ENCODE data around the gene SNPH. TPM values are rescaled to one million over a fixed set of nuclear protein-coding genes. Genes with fewer than 3 reads are reported as not detected.

The SNPH gene
- total and polyA plus RNA-seq, 2 of the 8 experiments (the other 6 are each of a cell fraction or from before 2014, with no cell fraction given) = 0.98 to 4.9 TPM

- no peak overlapping the region for H3K9ac ChIP-seq (replicated peaks in 1 of 4; ENCODE audit: extremely low read depth in 1 of 4, low read depth in 3 of 4, low read length in 3 of 4)
- H2AK5ac ChIP-seq (ENCODE audit: low read depth, low read length) = no peak overlapping the region
- ChIA-PET CTCF (ENCODE audit: partially characterized antibody) (interaction anchor here (0.6 to 2.2 kb wide), 6 partner anchors 8 to 432 kb away, joined by 3 to 11 read pairs (median 3); no protein-coding TSS in a partner anchor), POLR2A (ENCODE audit: partially characterized antibody) (interaction anchor here (0.8 to 1.1 kb wide), 2 partner anchors 21 to 24 kb away, joined by 3 read pairs; no protein-coding TSS in a partner anchor)
- no peaks in the 10 kb centered on the region for H4K20me1 ChIP-seq (replicated peaks in 1 of 2; ENCODE audit: control insufficient read depth in 1 of 2, insufficient read depth in 2 of 2, low read length in 2 of 2)
- H3K14ac ChIP-seq (ENCODE audit: insufficient read length) = no peak overlapping the region
- H3K27ac ChIP-seq (ENCODE audit: low read depth, low read length) = no peak overlapping the region
- no peak overlapping the region for H2BK20ac ChIP-seq (ENCODE audit: low read length)
- H3K23ac ChIP-seq (ENCODE audit: insufficient read length) = no peak overlapping the region
- no peak overlapping the region for H3K56ac ChIP-seq (replicated peaks; ENCODE audit: insufficient read length, low read depth, low read length)
- H4K8ac ChIP-seq (ENCODE audit: extremely low read depth, insufficient read depth, low read length) = no peak overlapping the region
- H3K79me1 ChIP-seq (ENCODE audit: low read depth, low read length) = no peaks in the 10 kb centered on the region
- 90% methylated on average over 26 of the region's 31 CpGs; no CpG with 5 or more reads in 1 of the 2 experiments for WGBS, 2 experiments (ENCODE audit: extremely low coverage in 1 of 2, insufficient coverage in 1 of 2, insufficient read length in 1 of 2, insufficient replicate concordance in 2 of 2, low coverage in 1 of 2, low lambda C conversion rate in 2 of 2, missing lambda C conversion rate in 1 of 2)
- H3K9me3 ChIP-seq (ENCODE audit: insufficient read depth in 2 of 2, low read depth in 1 of 2, low read length in 1 of 2) = no peaks in the 10 kb centered on the region
- no peak overlapping the region for H4K5ac ChIP-seq (ENCODE audit: insufficient read length, low read depth, low read length)
- no peak overlapping the region; the same call in 1 of the 2 replicates for H2BK15ac ChIP-seq (ENCODE audit: low read length)
- no peaks in the 10 kb centered on the region for H3K27me3 ChIP-seq (replicated peaks in 1 of 4; ENCODE audit: control insufficient read depth in 3 of 4, extremely low read depth in 1 of 4, insufficient read depth in 3 of 4, low read length in 3 of 4)
- no peak overlapping the region for H2AFZ ChIP-seq (ENCODE audit: low read length)
- no peak overlapping the region for H3K18ac ChIP-seq (ENCODE audit: extremely low read depth, low read length)
- H3K4me3 ChIP-seq (ENCODE audit: extremely low read depth in 1 of 4, insufficient read depth in 2 of 4, low read depth in 3 of 4, low read length in 4 of 4) = no peak overlapping the region
- no peak overlapping the region; the same call in 1 of the 2 replicates for H2BK5ac ChIP-seq (ENCODE audit: low read depth, low read length)
- no peak overlapping the region for H2BK12ac ChIP-seq (ENCODE audit: low read depth, low read length)
- H3K4me1 ChIP-seq (replicated peaks in 1 of 4; ENCODE audit: control insufficient read depth in 3 of 4, insufficient read depth in 4 of 4, low read length in 3 of 4) = peaks cover 0 to 12% (median 4%) of the 10 kb centered on the region in 4 experiments; a peak in 6 of 7 replicates
- H2BK120ac ChIP-seq (replicated peaks; ENCODE audit: low read depth, low read length) = no peak overlapping the region
- FAIRE-seq = no peak
- no peaks in the 10 kb centered on the region for H3K23me2 ChIP-seq (ENCODE audit: low read depth, low read length)
- no peaks in the 10 kb centered on the region; a peak in 1 of 8 replicates for H3K36me3 ChIP-seq (ENCODE audit: control insufficient read depth in 2 of 4, insufficient read depth in 4 of 4, low read length in 3 of 4)
- no peak for DNase-seq (ENCODE audit: low read depth in 1 of 2, low spot score in 2 of 2)
- no peak overlapping the region for H3K4ac ChIP-seq (replicated peaks; ENCODE audit: insufficient read length, low read depth, low read length)
- no peak overlapping the region for H4K91ac ChIP-seq (replicated peaks; ENCODE audit: insufficient read length, low read length)
- H3K4me2 ChIP-seq (ENCODE audit: insufficient read depth in 1 of 2, low read depth in 2 of 2, low read length in 2 of 2) = no peak overlapping the region
- no peaks in the 10 kb centered on the region for H3K79me2 ChIP-seq (ENCODE audit: control insufficient read depth in 1 of 2, insufficient read depth in 2 of 2, low read length in 2 of 2)
- TF ChIP-seq TAF1 (IDR thresholded peaks at IDR 0.05; ENCODE audit: low read depth, low read length) = no peak
Observed at GRCh38 chr20:1304710-1305515, 38.8 kb downstream of the SNPH start.

All from H1 (cell line).